ENCODE results near the gene ZNF821.
"Not testable (repeated sequence)": the region's sequence is repeated elsewhere in the genome, so short reads cannot be mapped to it uniquely, and the experiment has no call there.

ZNF821 gene

GRCh38 chr16:71903608-71904007, 19.6 kb upstream of the ZNF821 start:
- no peak overlapping the region for H3K27ac ChIP-seq
- DNase-seq (ENCODE audit: low read depth, low spot score), result no peak

DNA sequence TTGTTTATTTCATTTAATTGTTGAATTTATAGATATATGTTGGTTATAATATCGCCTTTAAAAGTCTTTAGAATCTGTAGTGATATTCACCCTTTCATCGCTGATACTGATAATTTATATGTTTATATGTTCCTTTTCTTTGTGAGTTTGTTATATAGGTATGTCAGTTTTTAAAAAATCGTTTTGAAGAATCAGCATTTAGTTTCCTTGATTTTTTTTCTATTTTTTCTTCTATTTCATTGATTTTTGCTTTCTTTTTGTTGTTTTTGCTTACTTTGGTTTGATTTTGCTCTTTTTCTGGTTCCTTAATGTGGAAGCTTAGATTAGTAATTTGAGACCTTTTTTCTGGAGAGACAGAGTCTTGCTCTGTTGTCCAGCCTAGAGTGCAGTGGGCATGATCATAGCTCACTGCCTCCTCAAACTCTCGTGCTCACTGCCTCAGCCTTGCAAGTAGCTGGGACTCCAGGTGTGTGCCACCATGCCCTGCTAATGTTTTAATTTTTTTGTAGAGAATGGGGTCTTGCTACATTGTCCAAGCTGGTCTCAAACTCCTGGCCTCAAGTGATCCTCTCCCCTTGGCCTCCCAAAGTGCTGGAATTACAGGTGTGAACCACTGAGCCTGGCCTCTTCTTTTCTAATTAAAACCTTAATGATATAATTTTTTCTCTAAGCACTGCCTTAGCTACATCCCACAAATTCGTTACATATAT, 18.8 kb upstream of the ZNF821 start:
- no peak overlapping the region for H3K27ac ChIP-seq
- no peak for DNase-seq (ENCODE audit: low read depth, low spot score)

DNA sequence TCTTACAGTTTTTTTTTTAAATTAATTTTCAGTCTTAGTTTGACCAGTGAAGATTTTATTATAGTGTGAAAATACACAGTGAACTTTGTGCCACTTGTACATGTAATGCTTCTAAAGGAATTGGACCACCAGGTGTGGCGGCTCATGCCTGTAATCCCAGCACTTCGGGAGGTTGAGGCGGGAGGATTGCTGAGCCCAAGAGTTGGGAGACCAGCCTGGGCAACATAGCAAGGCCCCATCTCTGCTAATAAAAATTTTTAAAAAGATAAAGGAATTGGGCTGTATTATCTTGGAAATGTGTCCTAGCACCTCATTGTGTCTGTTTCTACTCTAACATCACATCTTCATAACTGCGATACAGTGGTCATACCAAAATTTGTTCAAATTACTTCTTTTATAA, 15.2 kb upstream of the ZNF821 start:
- no peak overlapping the region for H3K27ac ChIP-seq
- DNase-seq (ENCODE audit: low read depth, low spot score), result no peak

- H3K27ac ChIP-seq, result peak overlapping the region; percentile 96
- DNase-seq (ENCODE audit: low read depth, low spot score), result no peak
Observed at GRCh38 chr16:71896764-71897368, 12.9 kb upstream of the ZNF821 start.

- peak overlapping the region; percentile 96 for H3K27ac ChIP-seq
- no peak for DNase-seq (ENCODE audit: low read depth, low spot score)
Observed at GRCh38 chr16:71895679-71896365, 11.8 kb upstream of the ZNF821 start.

DNA sequence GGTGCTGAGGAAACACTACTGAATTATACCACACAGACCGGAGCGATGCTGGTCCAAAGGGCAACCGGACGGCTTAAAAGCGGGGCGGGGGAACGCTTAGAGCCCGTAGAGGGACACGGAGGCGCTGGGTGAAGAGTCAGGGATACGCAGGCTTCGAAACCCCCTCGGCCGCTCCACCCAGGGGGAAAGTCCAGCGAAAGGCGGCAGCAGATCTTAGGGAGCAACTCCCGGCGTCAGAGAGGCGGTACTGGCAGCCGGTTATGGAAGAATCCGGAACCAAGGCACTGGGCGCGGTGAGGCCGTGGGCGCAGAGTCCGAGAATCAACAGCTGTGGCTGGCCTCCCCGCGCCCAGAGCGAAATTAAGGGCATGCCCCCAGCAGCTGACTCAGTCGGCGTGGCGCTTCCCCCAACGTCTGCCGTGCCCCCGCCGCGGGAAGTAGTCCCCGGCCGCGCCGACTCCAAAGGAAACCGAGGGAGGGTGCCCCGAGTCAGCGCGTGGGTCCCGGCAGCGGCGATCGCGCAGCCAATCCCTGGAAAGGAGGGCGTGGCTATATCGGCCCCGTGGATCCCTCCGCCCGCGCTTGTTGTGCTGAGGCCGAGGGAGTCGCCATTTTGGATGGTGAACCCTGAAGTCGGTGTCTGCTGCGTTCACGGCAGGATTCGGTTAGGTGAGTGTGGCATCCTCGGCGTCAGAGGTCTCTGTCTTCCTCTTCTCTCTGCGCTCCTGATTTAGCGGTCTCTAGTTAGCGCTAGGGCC, 11.1 kb upstream of the ZNF821 start, which contains the start of gene IST1:
Gene IST1, plus strand, starts transcription at position 611 of the 758 bp plus-strand sequence. CDS start 20,110 bp downstream, outside the sequence.
- peak within 1 kb of the TSS; percentile 96 for H3K27ac ChIP-seq
- peak; percentile 95 for DNase-seq (ENCODE audit: low read depth, low spot score)

GRCh38 chr16:71894229-71894920, 10.4 kb upstream of the ZNF821 start:
- H3K27ac ChIP-seq, result peak overlapping the region; percentile 96
- peak; percentile 6 for DNase-seq (ENCODE audit: low read depth, low spot score)

- peak overlapping the region; percentile 96 for H3K27ac ChIP-seq
- DNase-seq (ENCODE audit: low read depth, low spot score), result no peak
Observed at GRCh38 chr16:71893888-71894228, 9.9 kb upstream of the ZNF821 start.

GRCh38 chr16:71889147-71889546, 5.2 kb upstream of the ZNF821 start:
- H3K27ac ChIP-seq, result no peak overlapping the region
- no peak for DNase-seq (ENCODE audit: low read depth, low spot score)

DNA sequence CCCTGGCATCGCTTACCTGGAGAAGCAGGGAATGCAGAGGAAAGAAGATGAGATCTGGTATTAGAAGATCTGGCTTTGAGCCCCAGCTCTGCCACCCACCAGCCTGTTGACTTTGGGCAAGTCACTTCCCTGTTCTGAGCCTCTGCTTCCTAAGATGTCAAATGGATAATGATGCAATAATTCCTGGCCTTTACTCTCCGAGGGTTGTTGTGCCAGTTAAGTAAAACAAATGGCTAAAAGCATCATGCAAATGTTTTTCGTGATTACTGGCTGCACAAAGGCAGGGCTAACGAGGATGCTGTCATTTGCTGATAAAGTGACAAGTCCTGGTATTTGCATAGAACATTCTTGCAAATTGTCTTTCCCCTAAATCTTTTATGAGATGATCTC, 1.3 kb upstream of the ZNF821 start:
- H3K27ac ChIP-seq, result peak overlapping the region; percentile 4
- DNase-seq (ENCODE audit: low read depth, low spot score), result no peak

DNA sequence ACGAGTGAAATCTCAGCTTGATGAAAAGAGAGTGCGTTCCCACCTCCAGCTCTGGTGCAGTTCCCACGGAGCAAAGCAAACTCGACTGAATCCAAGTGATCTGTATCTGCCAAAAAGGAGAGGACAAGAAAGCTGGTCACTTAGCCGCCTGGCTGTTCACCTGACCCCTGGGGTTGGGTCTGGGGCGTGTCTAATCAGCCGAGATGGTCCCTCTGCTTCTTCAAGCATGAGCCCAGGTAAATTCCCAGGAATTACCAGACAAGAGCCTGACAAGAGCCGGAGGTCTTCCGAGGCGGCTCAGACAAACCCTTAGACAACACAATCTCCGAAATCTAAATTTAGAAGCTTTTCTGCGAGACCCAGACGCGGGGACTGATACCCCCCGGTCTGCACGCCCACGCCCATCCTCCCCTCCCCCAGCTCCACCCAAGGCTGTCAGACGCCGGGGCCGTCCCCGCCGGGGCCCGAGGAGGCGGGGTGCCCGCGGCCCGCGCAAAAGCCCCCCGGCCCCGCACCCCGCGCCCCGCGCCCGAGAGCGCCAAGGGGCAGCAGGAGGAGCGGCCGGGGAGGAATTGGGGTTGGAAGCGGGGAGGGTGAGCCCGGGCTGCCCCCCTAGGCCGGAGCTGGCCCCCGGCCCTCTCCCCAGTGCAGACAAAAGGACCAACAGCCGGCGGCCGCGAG, 674 bp downstream of the ZNF821 start:
- H3K27ac ChIP-seq, result peak overlapping the region; percentile 55
- no peak for DNase-seq (ENCODE audit: low read depth, low spot score)

GRCh38 chr16:71882505-71883167, 1.3 kb downstream of the ZNF821 start:
- no peak for DNase-seq (ENCODE audit: low read depth, low spot score)
- peak overlapping the region; percentile 55 for H3K27ac ChIP-seq

GRCh38 chr16:71880176-71880575, 3.8 kb downstream of the ZNF821 start:
- H3K27ac ChIP-seq, result no peak overlapping the region
- no peak for DNase-seq (ENCODE audit: low read depth, low spot score)

DNA sequence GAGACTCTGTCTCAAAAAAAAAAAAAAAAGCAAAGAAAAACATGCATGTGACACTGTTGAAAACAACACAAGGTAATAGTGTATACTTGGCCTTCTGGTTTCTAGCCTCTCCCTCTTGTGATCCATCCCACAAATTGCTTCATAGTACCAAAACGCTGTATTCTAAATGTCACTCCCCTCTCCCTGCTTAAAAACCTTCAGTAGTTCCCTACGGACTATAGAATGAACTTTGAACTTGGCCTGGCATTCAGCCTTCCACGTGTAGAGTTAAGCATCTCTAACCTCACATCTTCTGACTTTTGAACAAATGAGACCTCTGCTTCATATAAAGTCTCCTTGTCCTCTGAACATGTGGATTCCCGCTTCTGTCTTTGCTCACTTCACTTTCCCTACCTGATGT, 5.1 kb downstream of the ZNF821 start:
- DNase-seq (ENCODE audit: low read depth, low spot score), result no peak

DNA sequence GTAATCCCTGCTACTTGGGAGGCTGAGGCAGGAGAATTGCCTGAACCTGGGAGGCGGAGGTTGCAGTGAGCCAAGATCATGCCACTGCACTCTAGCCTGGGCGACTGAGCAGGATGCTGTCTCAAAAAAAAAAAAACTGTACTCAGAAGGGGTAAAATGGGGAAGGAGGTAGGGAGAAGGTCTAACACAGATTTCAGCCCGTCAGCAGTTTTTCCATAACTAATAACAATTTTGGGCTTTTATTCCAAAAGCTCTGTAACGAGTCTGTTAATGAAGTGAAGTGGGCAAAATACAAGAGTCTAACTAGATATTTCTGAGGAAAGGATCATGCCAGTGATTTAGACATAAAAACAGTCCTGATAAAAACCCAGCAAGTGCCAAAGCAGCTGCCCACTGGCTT, 10.8 kb downstream of the ZNF821 start:
- no peak for DNase-seq (ENCODE audit: low read depth, low spot score)
- H3K27ac ChIP-seq, result no peak overlapping the region

More for the DNA sequence above, 5.1 kb downstream of the ZNF821 start:
- H3K27ac ChIP-seq, result no peak overlapping the region

DNA sequence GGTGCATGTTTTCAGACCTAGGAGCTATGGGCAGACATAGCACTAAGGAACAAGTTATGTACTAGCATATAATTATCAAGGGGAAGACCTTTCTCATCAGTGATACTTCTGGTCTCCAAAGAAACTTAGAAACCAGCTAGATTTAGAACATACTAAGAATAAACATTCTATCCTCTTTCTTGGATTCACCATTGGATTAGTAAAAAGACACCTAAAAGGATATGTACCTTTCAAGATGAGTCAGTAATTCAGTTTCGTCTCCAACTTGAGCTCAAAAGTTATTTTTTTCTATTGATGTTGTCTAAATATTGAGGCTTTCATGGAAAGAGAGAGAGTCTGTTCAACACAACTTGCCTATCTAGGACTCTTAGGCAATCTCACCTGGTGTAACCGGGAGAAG, 13.2 kb downstream of the ZNF821 start:
- no peak for DNase-seq (ENCODE audit: low read depth, low spot score)

DNA sequence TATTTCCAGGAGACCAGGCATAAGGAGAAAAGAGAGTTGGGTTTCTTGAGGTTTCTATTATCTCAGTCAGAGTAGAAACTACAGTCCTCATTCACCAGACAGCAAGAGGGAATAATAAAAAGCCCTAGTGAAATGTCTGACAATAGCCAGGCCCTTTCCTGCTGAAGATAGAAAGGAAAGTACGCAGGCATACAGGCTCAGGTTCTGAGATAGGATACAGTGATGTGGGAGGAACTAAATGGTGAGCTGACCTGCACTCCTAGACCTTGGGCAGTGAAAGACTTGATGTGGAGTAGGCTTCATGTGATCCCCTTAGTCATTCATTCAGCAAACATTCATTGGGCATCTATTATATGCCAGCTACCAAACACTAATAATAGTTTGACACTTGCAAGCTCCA, 14.9 kb downstream of the ZNF821 start:
- DNase-seq (ENCODE audit: low read depth, low spot score), result no peak

More for the DNA sequence above, 13.2 kb downstream of the ZNF821 start:
- H3K27ac ChIP-seq, result no peak overlapping the region

DNA sequence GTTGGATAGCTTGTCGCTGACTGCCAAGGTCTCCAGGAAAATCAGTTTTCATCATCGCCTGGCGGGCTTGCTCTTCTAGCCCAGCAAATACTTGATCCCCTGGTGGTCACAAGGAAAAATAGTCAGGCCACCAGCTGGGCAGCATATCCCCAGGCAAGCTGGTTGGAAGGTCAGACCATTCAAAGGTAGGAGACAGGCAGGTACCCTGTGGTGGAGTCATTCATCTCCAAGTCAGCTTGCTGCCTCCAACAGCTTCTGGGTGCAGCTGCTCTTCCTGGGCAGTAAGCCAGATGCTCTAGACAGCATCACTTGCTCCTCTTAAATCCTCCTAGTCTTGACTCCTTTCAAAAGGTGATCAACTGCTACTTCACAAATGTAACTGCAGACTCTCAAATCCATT, 16.0 kb downstream of the ZNF821 start:
- H3K27ac ChIP-seq, result no peak overlapping the region
- no peak for DNase-seq (ENCODE audit: low read depth, low spot score)

More for the DNA sequence above, 14.9 kb downstream of the ZNF821 start:
- H3K27ac ChIP-seq, result no peak overlapping the region

DNA sequence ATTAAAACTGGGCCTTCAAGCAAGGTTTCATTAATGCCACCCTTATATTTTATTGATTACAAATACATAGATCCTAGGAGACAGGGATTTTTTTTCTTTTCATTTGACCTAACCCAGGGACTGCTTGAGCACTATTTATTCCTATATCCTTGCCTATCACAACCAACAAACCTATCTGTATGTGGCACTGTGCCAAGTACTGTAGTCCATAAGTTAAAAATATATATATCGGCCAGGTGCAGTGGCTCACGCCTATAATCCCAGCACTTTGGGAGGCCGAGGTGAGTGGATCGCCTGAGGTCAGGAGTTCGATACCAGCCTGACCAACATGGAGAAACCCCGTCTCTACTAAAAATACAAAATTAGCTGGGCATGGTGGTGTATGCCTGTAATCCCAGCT, 16.8 kb downstream of the ZNF821 start:
- H3K27ac ChIP-seq; DNase-seq (ENCODE audit: low read depth, low spot score): not testable (repeated sequence)

All from epithelial cell of prostate (primary cell).